ENCODE data around the gene AJUBA.

DNA sequence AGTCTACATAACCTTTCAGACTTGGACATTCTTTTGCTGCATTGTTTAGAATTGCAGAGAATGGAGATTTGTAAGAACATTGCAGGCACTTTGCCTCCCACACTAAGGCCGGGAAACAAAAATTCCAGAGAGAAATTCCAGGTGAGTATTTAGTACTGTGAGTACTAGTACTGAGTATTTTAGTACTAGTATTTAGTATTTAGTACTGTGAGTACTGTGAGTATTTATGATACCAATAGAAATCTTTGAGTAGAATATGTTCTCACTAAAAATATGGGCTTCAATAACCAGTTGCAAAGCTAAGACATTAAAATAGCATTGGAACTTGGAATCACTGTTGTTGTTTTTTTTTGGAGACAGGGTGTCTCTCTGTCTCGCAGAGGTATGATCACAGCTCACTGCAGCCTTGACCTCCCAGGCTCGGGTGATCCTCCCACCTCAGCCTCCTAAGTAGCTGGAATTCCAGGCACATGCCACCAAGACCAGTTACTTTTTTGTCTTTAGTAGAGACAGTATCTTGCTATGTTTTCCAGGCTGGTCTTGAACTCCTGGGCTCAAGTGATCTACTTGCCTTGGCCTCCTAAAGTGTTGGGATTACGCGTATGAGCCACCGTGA, 20.2 kb downstream of the AJUBA start:
- TF ChIP-seq, protein P1, sequence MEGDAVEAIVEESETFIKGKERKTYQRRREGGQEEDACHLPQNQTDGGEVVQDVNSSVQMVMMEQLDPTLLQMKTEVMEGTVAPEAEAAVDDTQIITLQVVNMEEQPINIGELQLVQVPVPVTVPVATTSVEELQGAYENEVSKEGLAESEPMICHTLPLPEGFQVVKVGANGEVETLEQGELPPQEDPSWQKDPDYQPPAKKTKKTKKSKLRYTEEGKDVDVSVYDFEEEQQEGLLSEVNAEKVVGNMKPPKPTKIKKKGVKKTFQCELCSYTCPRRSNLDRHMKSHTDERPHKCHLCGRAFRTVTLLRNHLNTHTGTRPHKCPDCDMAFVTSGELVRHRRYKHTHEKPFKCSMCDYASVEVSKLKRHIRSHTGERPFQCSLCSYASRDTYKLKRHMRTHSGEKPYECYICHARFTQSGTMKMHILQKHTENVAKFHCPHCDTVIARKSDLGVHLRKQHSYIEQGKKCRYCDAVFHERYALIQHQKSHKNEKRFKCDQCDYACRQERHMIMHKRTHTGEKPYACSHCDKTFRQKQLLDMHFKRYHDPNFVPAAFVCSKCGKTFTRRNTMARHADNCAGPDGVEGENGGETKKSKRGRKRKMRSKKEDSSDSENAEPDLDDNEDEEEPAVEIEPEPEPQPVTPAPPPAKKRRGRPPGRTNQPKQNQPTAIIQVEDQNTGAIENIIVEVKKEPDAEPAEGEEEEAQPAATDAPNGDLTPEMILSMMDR (IDR thresholded peaks at IDR 0.05; ENCODE audit: low read depth, low read length), result no peak
- TF ChIP-seq EZH2phosphoT487 (IDR thresholded peaks at IDR 0.05; ENCODE audit: low read depth), result no peak
